RWPE2 (cell line): ENCODE data around the gene CNKSR1.

Experiments
- ATAC-seq: fragments of 200-7000 bp; cut with Tn5 transposase; 3 replicates; pipeline ENCODE4 v1.9.1; 2021; ENCODE audit warnings: low read depth
- DNase-seq: peaks from one replicate; pipeline ENCODE4 v3.0.0-alpha.2; 2020; ENCODE audit warnings: low spot score
- H3K27ac ChIP-seq: fragments of 450-650 bp; 2 replicates; pipeline ENCODE4 v1.5.1; 2017; ENCODE audit warnings: mild to moderate bottlenecking; ENCODE audit not compliant: poor library complexity, severe bottlenecking
- H3K27me3 ChIP-seq: fragments of 250-450 bp; sonication (Bioruptor Pico); 2 replicates; pipeline ENCODE4 v1.5.1; 2021; ENCODE audit warnings: mild to moderate bottlenecking, moderate library complexity; ENCODE audit not compliant: insufficient read depth, poor library complexity, severe bottlenecking
- H3K36me3 ChIP-seq: fragments of 250-450 bp; sonication (Bioruptor Pico); 2 replicates; pipeline ENCODE4 v1.5.1; 2020; ENCODE audit warnings: low read depth, mild to moderate bottlenecking, moderate library complexity
- H3K4me1 ChIP-seq: fragments of 250-450 bp; sonication (Bioruptor Pico); 2 replicates; pipeline ENCODE4 v1.5.1; 2021; ENCODE audit warnings: mild to moderate bottlenecking, moderate library complexity; ENCODE audit not compliant: insufficient read depth, poor library complexity, severe bottlenecking
- H3K4me3 ChIP-seq: fragments of 250-450 bp; sonication (Bioruptor Pico); 2 replicates; pipeline ENCODE4 v1.5.1; 2021; ENCODE audit warnings: mild to moderate bottlenecking, moderate library complexity; ENCODE audit not compliant: severe bottlenecking
- H3K9me3 ChIP-seq: fragments of 250-450 bp; sonication (Bioruptor Pico); 2 replicates; pipeline ENCODE4 v1.5.1; 2021; ENCODE audit warnings: mild to moderate bottlenecking, moderate library complexity; ENCODE audit not compliant: severe bottlenecking
- TF ChIP-seq, protein P1 (sequence below): fragments of 450-650 bp; IDR thresholded peaks from one replicate; pipeline ENCODE4 v1.5.1; 2017; ENCODE audit warnings: mild to moderate bottlenecking, moderate library complexity; ENCODE audit not compliant: poor library complexity, severe bottlenecking

Gene CNKSR1

GRCh38 chr1:26200413-26200812 lies 23.1 kb downstream of the CNKSR1 start:
- ATAC-seq = no peak
- Histone ChIP-seq H3K4me3 (no peak overlapping the region), H3K27ac (no peak overlapping the region), H3K9me3 (no peaks in the 10 kb centered on the region), H3K36me3 (no peaks in the 10 kb centered on the region), H3K27me3 (no peaks in the 10 kb centered on the region), H3K4me1 (no peaks in the 10 kb centered on the region)
- TF ChIP-seq, protein P1, sequence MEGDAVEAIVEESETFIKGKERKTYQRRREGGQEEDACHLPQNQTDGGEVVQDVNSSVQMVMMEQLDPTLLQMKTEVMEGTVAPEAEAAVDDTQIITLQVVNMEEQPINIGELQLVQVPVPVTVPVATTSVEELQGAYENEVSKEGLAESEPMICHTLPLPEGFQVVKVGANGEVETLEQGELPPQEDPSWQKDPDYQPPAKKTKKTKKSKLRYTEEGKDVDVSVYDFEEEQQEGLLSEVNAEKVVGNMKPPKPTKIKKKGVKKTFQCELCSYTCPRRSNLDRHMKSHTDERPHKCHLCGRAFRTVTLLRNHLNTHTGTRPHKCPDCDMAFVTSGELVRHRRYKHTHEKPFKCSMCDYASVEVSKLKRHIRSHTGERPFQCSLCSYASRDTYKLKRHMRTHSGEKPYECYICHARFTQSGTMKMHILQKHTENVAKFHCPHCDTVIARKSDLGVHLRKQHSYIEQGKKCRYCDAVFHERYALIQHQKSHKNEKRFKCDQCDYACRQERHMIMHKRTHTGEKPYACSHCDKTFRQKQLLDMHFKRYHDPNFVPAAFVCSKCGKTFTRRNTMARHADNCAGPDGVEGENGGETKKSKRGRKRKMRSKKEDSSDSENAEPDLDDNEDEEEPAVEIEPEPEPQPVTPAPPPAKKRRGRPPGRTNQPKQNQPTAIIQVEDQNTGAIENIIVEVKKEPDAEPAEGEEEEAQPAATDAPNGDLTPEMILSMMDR = no peak
- DNase-seq = no peak

DNA sequence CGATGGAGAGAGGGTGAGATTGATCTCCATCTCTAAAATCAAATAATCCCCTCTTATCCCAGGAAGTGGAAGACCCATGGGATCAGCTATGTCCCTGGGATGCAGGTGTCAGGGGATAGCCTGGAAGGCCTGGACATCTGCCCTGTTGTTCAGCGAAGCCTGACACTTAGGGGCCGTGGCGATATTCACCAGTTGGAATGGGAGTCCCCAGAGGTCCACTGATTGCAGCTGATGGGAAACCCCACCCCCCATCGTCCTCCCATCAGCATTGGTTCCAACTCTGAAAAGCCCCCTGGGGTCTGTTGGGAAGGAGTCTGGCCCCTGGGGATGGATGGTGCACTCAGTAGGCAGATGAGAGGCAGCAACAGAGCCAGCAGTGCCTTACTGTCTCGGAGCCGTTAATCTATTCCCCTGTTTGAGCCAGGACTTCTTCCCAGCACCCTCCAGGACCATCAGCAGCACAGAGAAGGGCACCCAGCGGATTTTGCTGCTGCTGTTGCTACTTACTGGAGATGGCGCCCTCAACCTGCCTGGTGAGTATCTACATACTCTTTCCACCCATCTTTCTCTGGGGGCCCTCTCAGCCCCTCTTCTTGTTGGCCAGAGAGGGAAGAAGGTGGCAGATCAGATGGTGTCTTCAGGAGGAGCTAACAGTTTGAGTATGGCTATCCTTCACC lies 26.5 kb downstream of the CNKSR1 start:
- H3K9me3 ChIP-seq = no peaks in the 10 kb centered on the region
- no peak overlapping the region for H3K4me3 ChIP-seq
- H3K4me1 ChIP-seq = no peaks in the 10 kb centered on the region
- H3K36me3 ChIP-seq = no peaks in the 10 kb centered on the region
- ATAC-seq = no peak
- TF ChIP-seq, protein P1 = no peak
- H3K27ac ChIP-seq = no peak overlapping the region
- no peak for DNase-seq
- no peaks in the 10 kb centered on the region for H3K27me3 ChIP-seq

- no peak overlapping the region for H3K27ac ChIP-seq
- no peak for DNase-seq
- no peak overlapping the region for H3K4me3 ChIP-seq
- ATAC-seq = no peak
- H3K27me3 ChIP-seq = no peaks in the 10 kb centered on the region
- H3K9me3 ChIP-seq = no peaks in the 10 kb centered on the region
- no peaks in the 10 kb centered on the region for H3K4me1 ChIP-seq
- H3K36me3 ChIP-seq = no peaks in the 10 kb centered on the region
- TF ChIP-seq, protein P1 = no peak
Measured at GRCh38 chr1:26210147-26210870, 33.0 kb downstream of the CNKSR1 start.

DNA sequence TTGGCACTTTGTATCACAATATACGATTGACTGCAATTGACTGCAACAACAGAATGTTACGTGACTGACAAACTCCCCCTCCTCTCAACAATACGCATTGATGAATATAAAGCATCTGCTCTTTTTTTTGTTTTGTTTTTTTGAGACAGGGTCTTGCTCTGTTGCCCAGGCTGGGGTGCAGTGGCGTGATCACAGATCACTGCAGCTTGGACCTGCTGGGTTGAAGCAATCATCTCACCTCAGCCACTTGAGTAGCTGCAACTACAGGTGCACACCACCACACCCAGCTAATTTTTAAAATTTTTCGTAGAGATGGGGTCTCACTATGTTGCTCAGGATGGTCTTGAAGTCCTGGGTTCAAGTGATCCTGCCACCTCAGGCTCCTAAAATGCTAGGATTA lies 35.4 kb downstream of the CNKSR1 start:
- H3K27ac ChIP-seq = no peak overlapping the region
- no peaks in the 10 kb centered on the region for H3K36me3 ChIP-seq
- H3K4me3 ChIP-seq = no peak overlapping the region
- DNase-seq = no peak
- H3K9me3 ChIP-seq = no peaks in the 10 kb centered on the region
- no peaks in the 10 kb centered on the region for H3K27me3 ChIP-seq
- no peak for ATAC-seq
- H3K4me1 ChIP-seq = no peaks in the 10 kb centered on the region
- TF ChIP-seq, protein P1 = no peak
